Measurements from ENCODE around the gene PIK3CB.
"Not testable (repeated sequence)": the region's sequence is repeated elsewhere in the genome, so short reads cannot be mapped to it uniquely, and the experiment has no call there.

PIK3CB gene

DNA sequence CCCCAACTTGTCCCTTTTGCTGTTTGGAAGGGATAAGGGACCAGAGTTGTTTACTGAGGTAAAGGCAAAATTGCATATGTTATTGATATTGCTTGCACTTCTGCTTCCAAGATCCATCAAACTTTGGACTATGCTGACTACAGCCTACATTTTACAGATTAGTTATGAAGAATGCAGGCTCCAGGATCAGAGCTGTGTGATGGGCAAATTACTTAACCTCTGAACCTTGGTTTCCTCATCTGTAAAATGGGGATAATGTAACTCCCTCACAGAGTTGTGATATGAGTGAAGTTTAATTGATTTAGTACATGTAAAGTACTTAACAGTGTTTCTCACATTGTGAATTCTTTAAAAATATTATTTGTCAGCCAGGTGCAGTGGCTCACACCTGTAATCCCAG is 210.2 kb downstream of the PIK3CB start:
- no peaks in the 10 kb centered on the region for H3K36me3 ChIP-seq (ENCODE audit: control insufficient read depth, insufficient read depth, low read length)
- H3K9me3 ChIP-seq (ENCODE audit: control insufficient read depth, insufficient read depth, low read length), result no peaks in the 10 kb centered on the region

DNA sequence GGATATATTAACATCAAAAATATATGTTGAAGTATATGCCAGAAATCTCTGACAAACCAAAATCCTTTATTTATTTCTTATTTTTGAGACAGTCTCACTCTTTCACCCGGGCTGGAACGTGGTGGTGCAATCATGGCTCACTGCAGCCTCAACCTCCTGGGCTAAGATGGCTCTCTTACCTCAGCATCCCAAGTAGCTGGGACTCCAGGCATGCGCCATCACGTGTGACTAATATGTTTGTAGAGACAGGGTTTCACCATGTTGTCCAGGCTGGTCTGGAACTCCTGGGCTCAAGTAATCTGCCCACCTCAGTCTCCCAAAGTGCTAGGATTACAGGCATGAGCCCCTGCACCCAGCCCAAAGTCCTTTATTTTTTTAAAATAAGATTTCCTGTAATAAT is 214.3 kb downstream of the PIK3CB start:
- H3K4me3 ChIP-seq (ENCODE audit: low read length), result no peak overlapping the region
- H3K4me1 ChIP-seq (ENCODE audit: control insufficient read depth, insufficient read depth, low read length), result no peaks in the 10 kb centered on the region
- H3K36me3 ChIP-seq (ENCODE audit: control insufficient read depth, insufficient read depth, low read length), result no peaks in the 10 kb centered on the region
- H3K27ac ChIP-seq (ENCODE audit: low read length), result no peak overlapping the region
- WGBS (ENCODE audit: insufficient coverage, insufficient read length), result no CpG with 5 or more reads among the region's 4 CpGs
- no peaks in the 10 kb centered on the region for H3K27me3 ChIP-seq (ENCODE audit: control insufficient read depth, insufficient read depth, low read length)
- H3K9me3 ChIP-seq (ENCODE audit: control insufficient read depth, insufficient read depth, low read length), result no peaks in the 10 kb centered on the region
- no peak for DNase-seq (ENCODE audit: low read depth, low spot score)

More for the DNA sequence above, 210.2 kb downstream of the PIK3CB start:
- Histone ChIP-seq H3K27me3 (ENCODE audit: control insufficient read depth, insufficient read depth, low read length) (no peaks in the 10 kb centered on the region), H3K27ac (ENCODE audit: low read length) (no peak overlapping the region), H3K4me1 (ENCODE audit: control insufficient read depth, insufficient read depth, low read length) (no peaks in the 10 kb centered on the region), H3K4me3 (ENCODE audit: low read length) (no peak overlapping the region)
- DNase-seq (ENCODE audit: low read depth, low spot score), result no peak

DNA sequence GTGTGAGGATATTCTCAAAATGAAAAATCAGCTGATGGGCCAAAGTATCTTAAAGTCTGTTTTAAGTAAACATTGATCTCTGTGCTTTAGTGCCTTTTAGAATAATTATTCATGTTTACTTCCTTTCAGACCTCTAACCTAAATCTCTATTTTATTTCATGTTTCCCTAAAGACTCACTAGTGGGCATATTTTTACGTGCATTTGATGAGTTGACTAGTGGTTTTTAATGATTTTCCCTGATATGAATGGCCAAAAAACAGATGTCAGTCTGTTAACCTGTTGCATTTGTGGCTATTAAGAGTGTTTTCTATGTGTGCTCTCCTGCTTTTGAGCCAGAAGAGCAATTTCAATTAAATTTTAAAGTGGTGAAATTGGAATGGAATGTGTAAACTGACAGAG is 219.3 kb downstream of the PIK3CB start:
- H3K4me3 ChIP-seq (ENCODE audit: low read length), result no peak overlapping the region
- H3K36me3 ChIP-seq (ENCODE audit: control insufficient read depth, insufficient read depth, low read length), result no peaks in the 10 kb centered on the region
- no CpG with 5 or more reads among the region's 1 CpG for WGBS (ENCODE audit: insufficient coverage, insufficient read length)
- H3K27ac ChIP-seq (ENCODE audit: low read length), result no peak overlapping the region
- H3K27me3 ChIP-seq (ENCODE audit: control insufficient read depth, insufficient read depth, low read length), result no peaks in the 10 kb centered on the region
- H3K4me1 ChIP-seq (ENCODE audit: control insufficient read depth, insufficient read depth, low read length), result no peaks in the 10 kb centered on the region
- no peaks in the 10 kb centered on the region for H3K9me3 ChIP-seq (ENCODE audit: control insufficient read depth, insufficient read depth, low read length)
- no peak for DNase-seq (ENCODE audit: low read depth, low spot score)

DNA sequence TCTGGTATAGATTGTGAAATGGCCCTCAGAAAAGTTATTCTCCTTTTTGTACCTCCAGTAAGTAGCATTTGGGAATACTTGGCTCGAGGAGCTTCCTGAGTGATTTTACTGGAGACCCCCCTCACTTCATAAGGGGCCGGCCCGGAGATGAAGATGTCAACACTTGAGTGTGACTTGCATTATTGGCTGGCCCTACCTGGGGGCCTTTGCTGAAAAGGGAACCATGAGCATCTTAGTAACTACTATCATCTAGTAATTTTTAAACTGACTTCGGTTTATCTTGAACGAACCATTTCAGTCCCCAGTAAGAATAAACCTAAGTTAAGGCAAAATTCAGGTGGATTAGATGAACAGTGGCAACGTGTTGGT is 224.8 kb downstream of the PIK3CB start:
- H3K27me3 ChIP-seq (ENCODE audit: control insufficient read depth, insufficient read depth, low read length), result peaks cover 1% of the 10 kb centered on the region; the same call in 1 of the 2 replicates
- H3K4me3 ChIP-seq (ENCODE audit: low read length), result no peak overlapping the region
- no CpG with 5 or more reads among the region's 6 CpGs for WGBS (ENCODE audit: insufficient coverage, insufficient read length)
- no peaks in the 10 kb centered on the region for H3K36me3 ChIP-seq (ENCODE audit: control insufficient read depth, insufficient read depth, low read length)
- no peaks in the 10 kb centered on the region for H3K4me1 ChIP-seq (ENCODE audit: control insufficient read depth, insufficient read depth, low read length)
- H3K9me3 ChIP-seq (ENCODE audit: control insufficient read depth, insufficient read depth, low read length), result no peaks in the 10 kb centered on the region
- DNase-seq (ENCODE audit: low read depth, low spot score), result no peak
- no peak overlapping the region for H3K27ac ChIP-seq (ENCODE audit: low read length)

DNA sequence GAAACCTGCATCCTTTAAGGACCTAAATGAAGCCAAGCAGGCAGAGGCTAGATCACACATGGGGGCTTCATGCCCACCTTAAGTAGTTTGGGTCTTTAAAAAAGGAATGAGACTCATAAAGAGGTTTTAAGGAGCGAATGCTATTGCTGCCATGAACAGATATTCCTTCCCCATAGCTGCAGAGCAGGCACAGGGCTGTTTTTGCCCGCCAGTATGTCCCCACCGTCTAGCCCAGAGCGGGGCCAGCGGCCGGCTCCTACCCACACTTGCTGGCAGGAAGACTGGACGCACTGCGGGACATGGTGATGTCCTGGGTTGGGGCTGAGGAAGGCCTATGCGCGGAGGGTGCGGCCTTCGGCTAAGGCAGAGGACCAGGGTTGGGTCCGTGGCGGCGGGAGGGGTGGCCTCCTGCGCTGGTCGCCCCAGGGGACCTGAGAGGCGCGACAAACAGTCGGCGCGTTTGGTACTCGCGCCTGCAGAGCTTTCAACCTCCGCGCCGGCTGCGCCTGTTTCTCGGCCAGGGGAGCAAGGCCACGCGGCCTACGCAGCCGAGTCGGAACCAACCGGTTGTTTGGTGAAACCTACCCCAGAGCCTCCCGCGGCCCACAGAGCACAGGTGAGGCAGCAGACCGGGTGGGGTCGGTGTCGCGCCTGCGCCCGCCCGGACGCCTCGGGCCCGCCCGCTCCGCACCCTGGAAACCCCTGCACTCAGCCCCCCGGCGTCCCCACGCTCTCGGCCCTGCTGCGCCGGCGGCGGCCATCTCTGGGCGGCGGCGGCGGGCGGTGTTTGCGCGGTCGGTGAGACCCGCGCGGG is 226.2 kb downstream of the PIK3CB start, which contains the start of gene FAIM:
Gene FAIM (plus strand): TSS at position 450 of the 814 bp plus-strand sequence. CDS start 10,956 bp downstream, outside the sequence.
- no CpG with 5 or more reads among the region's 68 CpGs for WGBS (ENCODE audit: insufficient coverage, insufficient read length)
- H3K27ac ChIP-seq (ENCODE audit: low read length), result no peak within 1 kb of the TSS
- no peaks in the 10 kb centered on the region for H3K9me3 ChIP-seq (ENCODE audit: control insufficient read depth, insufficient read depth, low read length)
- H3K4me1 ChIP-seq (ENCODE audit: control insufficient read depth, insufficient read depth, low read length), result no peaks in the 10 kb centered on the region
- DNase-seq (ENCODE audit: low read depth, low spot score), result no peak
- H3K4me3 ChIP-seq (ENCODE audit: low read length), result peak within 1 kb of the TSS; percentile 61; the same call in 1 of the 2 replicates
- H3K27me3 ChIP-seq (ENCODE audit: control insufficient read depth, insufficient read depth, low read length), result peaks cover 1% of the 10 kb centered on the region; the same call in 1 of the 2 replicates
- H3K36me3 ChIP-seq (ENCODE audit: control insufficient read depth, insufficient read depth, low read length), result no peaks in the 10 kb centered on the region

DNA sequence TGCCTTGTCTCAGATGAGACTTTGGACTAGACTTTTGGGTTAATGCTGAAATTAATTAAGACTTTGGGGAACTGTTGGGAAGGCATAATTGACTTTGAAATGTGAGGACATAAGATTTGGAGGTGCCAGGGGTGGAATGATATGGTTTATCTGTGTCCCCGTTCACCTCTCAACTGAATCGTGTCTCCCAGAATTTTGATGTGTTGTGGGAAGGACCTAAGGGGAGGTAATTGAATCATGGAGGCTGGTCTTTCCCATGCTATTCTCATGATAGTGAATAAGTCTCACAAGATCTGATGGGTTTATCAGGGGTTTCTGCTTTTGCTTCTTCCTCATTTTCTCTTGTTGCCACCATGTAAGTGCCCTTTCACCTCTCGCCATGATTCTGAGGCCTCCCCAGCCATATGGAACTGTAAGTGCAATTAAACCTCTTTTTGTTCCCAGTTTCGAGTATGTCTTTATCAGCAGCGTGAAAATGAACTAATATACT is 230.6 kb downstream of the PIK3CB start:
- H3K4me1 ChIP-seq (ENCODE audit: control insufficient read depth, insufficient read depth, low read length), result not testable (repeated sequence)

More for the DNA sequence above, 230.6 kb downstream of the PIK3CB start:
- H3K4me3 ChIP-seq (ENCODE audit: low read length); H3K27ac ChIP-seq (ENCODE audit: low read length); DNase-seq (ENCODE audit: low read depth, low spot score); H3K27me3 ChIP-seq (ENCODE audit: control insufficient read depth, insufficient read depth, low read length); H3K9me3 ChIP-seq (ENCODE audit: control insufficient read depth, insufficient read depth, low read length); H3K36me3 ChIP-seq (ENCODE audit: control insufficient read depth, insufficient read depth, low read length): not testable (repeated sequence)
- no CpG with 5 or more reads among the region's 5 CpGs for WGBS (ENCODE audit: insufficient coverage, insufficient read length)
